ENCODE measurements around the gene TXNDC5. TPM values are rescaled to one million over a fixed set of nuclear protein-coding genes. Genes with fewer than 3 reads are reported as not detected.

TXNDC5 gene
- polyA plus RNA-seq, 1 donor: 96.3 TPM

GRCh38 chr6:7938562-7939183 lies 28.1 kb upstream of the TXNDC5 start:
- Histone ChIP-seq H3K27me3 (ENCODE audit: control insufficient read depth, insufficient read depth, low read length) (no peaks in the 10 kb centered on the region), H3K4me1 (ENCODE audit: control insufficient read depth, insufficient read depth, low read length) (no peaks in the 10 kb centered on the region), H3K9me3 (ENCODE audit: control insufficient read depth, low read depth, low read length) (no peaks in the 10 kb centered on the region), H3K4me3 (ENCODE audit: low read length) (no peak overlapping the region), H3K27ac (ENCODE audit: low read length) (no peak overlapping the region), H3K36me3 (ENCODE audit: control insufficient read depth, insufficient read depth, low read length) (no peaks in the 10 kb centered on the region)
- WGBS (ENCODE audit: insufficient coverage, low lambda C conversion rate): 50% methylated on average over 1 of the region's 4 CpGs
- no peak for DNase-seq

- WGBS (ENCODE audit: insufficient coverage, low lambda C conversion rate): 73% methylated on average over 3 of the region's 3 CpGs
- Histone ChIP-seq H3K4me1 (ENCODE audit: control insufficient read depth, insufficient read depth, low read length) (no peaks in the 10 kb centered on the region), H3K4me3 (ENCODE audit: low read length) (no peak overlapping the region), H3K27me3 (ENCODE audit: control insufficient read depth, insufficient read depth, low read length) (no peaks in the 10 kb centered on the region), H3K9me3 (ENCODE audit: control insufficient read depth, low read depth, low read length) (no peaks in the 10 kb centered on the region), H3K27ac (ENCODE audit: low read length) (no peak overlapping the region), H3K36me3 (ENCODE audit: control insufficient read depth, insufficient read depth, low read length) (no peaks in the 10 kb centered on the region)
- no peak for DNase-seq
These were observed 23.2 kb upstream of the TXNDC5 start for GRCh38 chr6:7933794-7934193.

GRCh38 chr6:7932625-7933024 lies 22.0 kb upstream of the TXNDC5 start:
- 100% methylated on average over 1 of the region's 2 CpGs for WGBS (ENCODE audit: insufficient coverage, low lambda C conversion rate)
- no peak overlapping the region for H3K4me3 ChIP-seq (ENCODE audit: low read length)
- no peaks in the 10 kb centered on the region for H3K36me3 ChIP-seq (ENCODE audit: control insufficient read depth, insufficient read depth, low read length)
- no peaks in the 10 kb centered on the region for H3K27me3 ChIP-seq (ENCODE audit: control insufficient read depth, insufficient read depth, low read length)
- no peak overlapping the region for H3K27ac ChIP-seq (ENCODE audit: low read length)
- H3K9me3 ChIP-seq (ENCODE audit: control insufficient read depth, low read depth, low read length): no peaks in the 10 kb centered on the region
- no peaks in the 10 kb centered on the region for H3K4me1 ChIP-seq (ENCODE audit: control insufficient read depth, insufficient read depth, low read length)
- DNase-seq: no peak

GRCh38 chr6:7924867-7925266 lies 14.3 kb upstream of the TXNDC5 start:
- Histone ChIP-seq H3K36me3 (ENCODE audit: control insufficient read depth, insufficient read depth, low read length) (no peaks in the 10 kb centered on the region), H3K27me3 (ENCODE audit: control insufficient read depth, insufficient read depth, low read length) (no peaks in the 10 kb centered on the region), H3K27ac (ENCODE audit: low read length) (no peak overlapping the region), H3K9me3 (ENCODE audit: control insufficient read depth, low read depth, low read length) (peaks cover 8% of the 10 kb centered on the region), H3K4me1 (ENCODE audit: control insufficient read depth, insufficient read depth, low read length) (no peaks in the 10 kb centered on the region), H3K4me3 (ENCODE audit: low read length) (no peak overlapping the region)
- no peak for DNase-seq

- Histone ChIP-seq H3K4me3 (ENCODE audit: low read length) (no peak overlapping the region), H3K4me1 (ENCODE audit: control insufficient read depth, insufficient read depth, low read length) (no peaks in the 10 kb centered on the region), H3K36me3 (ENCODE audit: control insufficient read depth, insufficient read depth, low read length) (no peaks in the 10 kb centered on the region), H3K27ac (ENCODE audit: low read length) (no peak overlapping the region), H3K9me3 (ENCODE audit: control insufficient read depth, low read depth, low read length) (peaks cover 8% of the 10 kb centered on the region), H3K27me3 (ENCODE audit: control insufficient read depth, insufficient read depth, low read length) (no peaks in the 10 kb centered on the region)
- DNase-seq: no peak
- no CpG with 5 or more reads among the region's 1 CpG for WGBS (ENCODE audit: insufficient coverage, low lambda C conversion rate)
These were observed 12.0 kb upstream of the TXNDC5 start for GRCh38 chr6:7922596-7922995.

GRCh38 chr6:7921632-7922092 lies 11.1 kb upstream of the TXNDC5 start:
- no peaks in the 10 kb centered on the region for H3K36me3 ChIP-seq (ENCODE audit: control insufficient read depth, insufficient read depth, low read length)
- no peaks in the 10 kb centered on the region for H3K4me1 ChIP-seq (ENCODE audit: control insufficient read depth, insufficient read depth, low read length)
- H3K9me3 ChIP-seq (ENCODE audit: control insufficient read depth, low read depth, low read length): peaks cover 8% of the 10 kb centered on the region
- no CpG with 5 or more reads among the region's 5 CpGs for WGBS (ENCODE audit: insufficient coverage, low lambda C conversion rate)
- no peak overlapping the region for H3K27ac ChIP-seq (ENCODE audit: low read length)
- DNase-seq: no peak
- H3K27me3 ChIP-seq (ENCODE audit: control insufficient read depth, insufficient read depth, low read length): no peaks in the 10 kb centered on the region
- no peak overlapping the region for H3K4me3 ChIP-seq (ENCODE audit: low read length)

GRCh38 chr6:7921046-7921445 lies 10.5 kb upstream of the TXNDC5 start:
- Histone ChIP-seq H3K4me1 (ENCODE audit: control insufficient read depth, insufficient read depth, low read length) (no peaks in the 10 kb centered on the region), H3K9me3 (ENCODE audit: control insufficient read depth, low read depth, low read length) (peaks cover 8% of the 10 kb centered on the region), H3K27me3 (ENCODE audit: control insufficient read depth, insufficient read depth, low read length) (no peaks in the 10 kb centered on the region), H3K36me3 (ENCODE audit: control insufficient read depth, insufficient read depth, low read length) (no peaks in the 10 kb centered on the region), H3K4me3 (ENCODE audit: low read length) (no peak overlapping the region), H3K27ac (ENCODE audit: low read length) (no peak overlapping the region)
- WGBS (ENCODE audit: insufficient coverage, low lambda C conversion rate): no CpG with 5 or more reads among the region's 4 CpGs
- no peak for DNase-seq

GRCh38 chr6:7920425-7920824 lies 9.8 kb upstream of the TXNDC5 start:
- WGBS (ENCODE audit: insufficient coverage, low lambda C conversion rate): no CpG with 5 or more reads among the region's 2 CpGs
- Histone ChIP-seq H3K36me3 (ENCODE audit: control insufficient read depth, insufficient read depth, low read length) (no peaks in the 10 kb centered on the region), H3K27ac (ENCODE audit: low read length) (no peak overlapping the region), H3K4me1 (ENCODE audit: control insufficient read depth, insufficient read depth, low read length) (no peaks in the 10 kb centered on the region), H3K4me3 (ENCODE audit: low read length) (no peak overlapping the region), H3K9me3 (ENCODE audit: control insufficient read depth, low read depth, low read length) (peaks cover 3% of the 10 kb centered on the region), H3K27me3 (ENCODE audit: control insufficient read depth, insufficient read depth, low read length) (no peaks in the 10 kb centered on the region)
- no peak for DNase-seq

- WGBS (ENCODE audit: insufficient coverage, low lambda C conversion rate): 89% methylated on average over 3 of the region's 8 CpGs
- no peaks in the 10 kb centered on the region for H3K27me3 ChIP-seq (ENCODE audit: control insufficient read depth, insufficient read depth, low read length)
- H3K4me3 ChIP-seq (ENCODE audit: low read length): no peak overlapping the region
- no peaks in the 10 kb centered on the region for H3K9me3 ChIP-seq (ENCODE audit: control insufficient read depth, low read depth, low read length)
- H3K27ac ChIP-seq (ENCODE audit: low read length): no peak overlapping the region
- no peaks in the 10 kb centered on the region for H3K36me3 ChIP-seq (ENCODE audit: control insufficient read depth, insufficient read depth, low read length)
- no peaks in the 10 kb centered on the region for H3K4me1 ChIP-seq (ENCODE audit: control insufficient read depth, insufficient read depth, low read length)
- no peak for DNase-seq
These were observed 9.3 kb upstream of the TXNDC5 start for GRCh38 chr6:7919871-7920270.

- no peaks in the 10 kb centered on the region for H3K9me3 ChIP-seq (ENCODE audit: control insufficient read depth, low read depth, low read length)
- H3K27ac ChIP-seq (ENCODE audit: low read length): no peak overlapping the region
- H3K4me1 ChIP-seq (ENCODE audit: control insufficient read depth, insufficient read depth, low read length): no peaks in the 10 kb centered on the region
- no peak for DNase-seq
- no peaks in the 10 kb centered on the region for H3K36me3 ChIP-seq (ENCODE audit: control insufficient read depth, insufficient read depth, low read length)
- no CpG with 5 or more reads among the region's 4 CpGs for WGBS (ENCODE audit: insufficient coverage, low lambda C conversion rate)
- no peak overlapping the region for H3K4me3 ChIP-seq (ENCODE audit: low read length)
- peaks cover 7% of the 10 kb centered on the region for H3K27me3 ChIP-seq (ENCODE audit: control insufficient read depth, insufficient read depth, low read length)
These were observed 7.8 kb upstream of the TXNDC5 start for GRCh38 chr6:7918403-7918802.

GRCh38 chr6:7917729-7918128 lies 7.1 kb upstream of the TXNDC5 start:
- no peak overlapping the region for H3K27ac ChIP-seq (ENCODE audit: low read length)
- no peaks in the 10 kb centered on the region for H3K4me1 ChIP-seq (ENCODE audit: control insufficient read depth, insufficient read depth, low read length)
- no peaks in the 10 kb centered on the region for H3K36me3 ChIP-seq (ENCODE audit: control insufficient read depth, insufficient read depth, low read length)
- peaks cover 12% of the 10 kb centered on the region for H3K27me3 ChIP-seq (ENCODE audit: control insufficient read depth, insufficient read depth, low read length)
- DNase-seq: no peak
- WGBS (ENCODE audit: insufficient coverage, low lambda C conversion rate): no CpG with 5 or more reads among the region's 5 CpGs
- no peak overlapping the region for H3K4me3 ChIP-seq (ENCODE audit: low read length)
- H3K9me3 ChIP-seq (ENCODE audit: control insufficient read depth, low read depth, low read length): no peaks in the 10 kb centered on the region
